ENCODE data around the gene CALCOCO1. TPM values are rescaled to one million over a fixed set of nuclear protein-coding genes. Genes with fewer than 3 reads are reported as not detected.

The CALCOCO1 gene
- total RNA-seq, 1 donor from 2014 or later, result 44.9 TPM

- no peak for DNase-seq (ENCODE audit: low read depth in 2 of 2)
These were observed 25.4 kb upstream of the CALCOCO1 start for GRCh38 chr12:53752621-53753020.

- DNase-seq (ENCODE audit: low read depth in 2 of 2), result no peak
These were observed 24.9 kb upstream of the CALCOCO1 start for GRCh38 chr12:53752192-53752601.

DNA sequence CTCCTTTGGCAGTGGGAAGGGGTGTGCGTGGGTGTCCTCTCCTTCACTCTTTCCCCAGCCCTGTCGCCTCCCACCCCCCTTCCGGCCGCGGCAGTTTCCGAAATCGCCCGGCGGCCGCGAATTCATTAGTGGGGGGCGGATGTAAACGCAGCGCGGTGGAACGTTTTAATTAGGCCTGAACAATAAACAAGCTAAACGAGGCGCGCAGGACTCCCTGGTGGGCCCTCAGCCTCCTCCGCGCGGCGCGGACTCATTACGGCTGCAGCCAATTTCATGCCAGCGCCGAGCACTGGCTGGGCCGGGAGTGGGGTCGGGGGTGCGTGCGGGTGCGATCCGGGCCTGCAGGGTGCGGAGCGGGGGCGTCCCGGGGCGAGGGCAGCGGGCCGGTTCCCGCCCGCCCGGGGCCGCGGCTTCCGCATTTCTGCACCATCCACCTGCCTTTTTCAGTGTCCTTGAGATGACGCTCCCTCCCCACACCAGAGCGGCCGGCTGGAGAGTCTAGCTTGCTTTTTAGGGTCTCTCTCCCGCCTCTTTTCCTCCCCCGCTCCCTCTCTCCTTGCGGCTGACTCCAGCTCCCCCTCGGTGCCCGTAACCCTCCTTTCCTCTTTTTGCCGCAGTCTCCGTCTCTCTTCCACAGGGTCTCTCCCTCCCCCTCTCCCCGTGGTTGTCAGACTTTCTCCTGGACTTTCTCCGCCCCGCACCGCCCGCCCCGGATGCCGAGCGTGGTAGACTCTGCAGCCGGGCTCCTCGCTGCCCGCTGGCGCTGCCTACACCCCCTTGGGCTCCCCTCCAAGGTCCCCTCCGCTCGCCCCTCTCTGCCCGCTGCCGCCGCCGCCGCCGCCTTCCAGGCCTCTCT lies 24.3 kb upstream of the CALCOCO1 start, which contains the start of gene CISTR:
CISTR (minus strand) TSS at position 644 of the 856 bp plus-strand sequence.
- no peak for DNase-seq (ENCODE audit: low read depth in 2 of 2)

DNA sequence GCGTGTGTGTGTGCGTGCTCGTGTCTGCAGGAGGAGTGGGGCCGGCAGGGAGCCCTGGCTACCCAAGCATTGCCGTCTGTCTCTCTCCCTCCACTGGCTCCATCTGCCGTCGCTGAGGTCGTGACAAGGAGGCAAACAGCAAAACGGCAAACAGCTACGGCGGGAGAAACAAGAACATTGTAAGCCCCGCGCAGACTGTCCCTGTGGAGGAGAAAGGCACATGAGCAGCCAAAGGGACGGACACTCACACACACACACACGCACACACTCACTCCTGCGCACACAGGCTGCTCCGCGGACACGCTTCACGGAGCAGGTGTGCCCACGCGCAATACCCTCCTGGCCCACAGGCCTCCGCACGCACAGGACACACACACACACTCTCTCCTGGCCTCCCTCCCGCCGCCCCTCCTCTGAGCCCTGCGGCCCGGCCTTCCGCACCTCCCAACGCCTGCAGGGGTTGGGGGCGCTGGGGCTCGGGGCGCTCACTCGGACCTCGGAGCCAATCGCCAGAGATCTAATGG lies 23.6 kb upstream of the CALCOCO1 start:
- peak in 1 of 2 donors; percentile 16 for DNase-seq (ENCODE audit: low read depth in 2 of 2)

DNA sequence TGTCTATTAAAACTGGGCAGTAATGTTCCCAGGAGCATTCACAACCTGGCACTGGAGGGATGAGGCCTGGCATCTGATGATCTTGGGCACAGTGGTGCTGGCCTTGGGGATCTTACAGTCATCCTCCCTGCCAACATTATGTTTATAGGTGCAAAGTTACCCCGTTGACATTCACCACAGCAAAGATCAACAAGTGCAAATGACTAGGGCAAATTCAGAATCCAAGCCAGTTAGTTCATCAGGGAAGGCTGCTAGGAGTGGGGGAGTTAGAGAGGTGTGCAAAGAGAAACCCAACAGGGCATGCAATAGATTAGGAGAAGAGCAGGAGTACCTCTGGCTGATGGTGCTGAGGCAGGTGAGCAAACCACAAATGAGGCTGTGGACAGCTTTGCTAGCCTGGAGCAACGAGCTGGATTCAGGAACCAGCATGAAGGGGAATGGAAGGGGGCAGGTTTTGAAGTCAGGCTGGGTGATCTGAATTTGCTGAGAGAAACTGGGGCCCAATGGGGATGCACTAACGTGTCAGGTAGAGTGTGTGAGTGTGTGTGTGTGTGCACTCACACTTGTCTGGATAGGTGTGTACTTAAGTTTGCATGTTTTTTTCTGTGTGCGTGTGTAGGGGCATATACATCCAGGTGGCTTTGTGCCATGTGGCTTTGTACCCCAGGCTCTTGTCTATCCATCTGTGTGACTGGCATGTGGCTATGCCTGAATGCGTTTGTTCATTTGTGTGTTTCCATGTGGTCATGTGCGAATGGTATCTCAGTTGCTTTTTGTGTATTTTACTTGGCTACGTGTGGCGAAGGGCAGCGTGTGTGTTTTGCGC lies 22.9 kb upstream of the CALCOCO1 start:
- DNase-seq (ENCODE audit: low read depth in 2 of 2), result no peak

GRCh38 chr12:53748072-53748840 lies 21.0 kb upstream of the CALCOCO1 start:
- DNase-seq (ENCODE audit: low read depth in 2 of 2), result no peak

GRCh38 chr12:53747095-53747494 lies 19.8 kb upstream of the CALCOCO1 start:
- no peak for DNase-seq (ENCODE audit: low read depth in 2 of 2)

GRCh38 chr12:53746592-53747092 lies 19.4 kb upstream of the CALCOCO1 start:
- DNase-seq (ENCODE audit: low read depth in 2 of 2), result peak; percentile 75 to 90

- DNase-seq (ENCODE audit: low read depth in 2 of 2), result no peak
These were observed 17.5 kb upstream of the CALCOCO1 start for GRCh38 chr12:53744751-53745150.

DNA sequence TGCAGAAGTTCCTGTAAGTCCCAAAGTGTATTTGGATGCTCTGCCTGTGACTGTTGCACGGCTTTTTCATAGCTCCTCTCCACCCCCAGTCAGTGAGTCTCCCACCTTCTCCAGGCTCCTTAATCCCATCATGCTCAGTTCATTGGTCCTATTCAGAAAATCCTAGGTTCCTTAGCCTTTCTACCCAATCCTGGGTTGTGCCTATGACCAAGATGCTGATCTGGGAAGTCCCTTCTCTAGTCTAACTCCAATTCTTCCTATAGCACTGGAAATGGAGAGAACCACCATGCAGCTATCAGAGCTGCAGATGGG lies 16.8 kb upstream of the CALCOCO1 start:
- DNase-seq (ENCODE audit: low read depth in 2 of 2), result no peak

DNA sequence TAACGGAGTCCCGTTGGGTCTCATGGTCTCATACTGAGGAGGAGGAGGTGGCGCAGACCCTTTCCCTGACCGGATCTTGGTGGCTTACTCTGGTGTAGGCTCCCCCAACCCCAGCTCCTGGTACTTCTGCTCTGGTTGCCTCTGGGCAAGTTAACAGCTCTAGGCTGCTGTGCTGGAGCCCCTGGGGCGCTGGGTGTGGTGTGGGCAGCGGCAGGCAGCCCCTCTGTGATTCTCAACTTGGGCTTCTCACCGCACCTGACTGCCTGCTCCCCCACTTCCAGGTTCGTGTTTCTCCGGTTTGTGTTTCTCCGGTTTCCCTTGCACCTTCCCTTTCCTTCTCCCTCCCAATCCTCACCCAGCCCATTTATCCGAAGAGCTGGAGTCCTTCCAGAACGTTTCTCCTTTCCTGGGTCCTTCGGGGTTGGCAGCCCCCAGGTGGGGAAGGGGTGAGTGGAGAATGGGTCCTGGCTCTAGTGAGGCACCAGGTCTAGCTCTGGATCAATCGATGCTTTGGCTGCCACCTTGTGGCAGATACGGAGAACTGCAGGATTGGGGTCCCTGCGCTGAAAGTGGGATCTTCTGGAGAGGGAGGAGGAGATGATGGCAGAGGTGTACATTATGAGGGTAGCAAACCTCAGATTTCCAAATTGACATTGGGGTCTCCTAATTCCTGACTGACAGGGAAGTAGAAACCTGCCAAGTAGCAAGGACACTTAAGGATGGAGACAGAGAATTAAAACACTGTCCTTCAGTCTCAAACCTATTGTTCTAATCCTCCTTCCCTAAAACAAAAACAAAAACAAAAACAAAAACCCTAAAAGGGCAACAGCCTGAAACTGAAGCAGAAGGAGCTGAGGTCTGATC lies 16.2 kb upstream of the CALCOCO1 start:
- DNase-seq (ENCODE audit: low read depth in 2 of 2), result peak; percentile 32 to 65

GRCh38 chr12:53740130-53740491 lies 12.9 kb upstream of the CALCOCO1 start:
- DNase-seq (ENCODE audit: low read depth in 2 of 2), result no peak

- DNase-seq (ENCODE audit: low read depth in 2 of 2), result no peak
These were observed 12.2 kb upstream of the CALCOCO1 start for GRCh38 chr12:53739214-53740129.

- DNase-seq (ENCODE audit: low read depth in 2 of 2), result no peak
These were observed 11.4 kb upstream of the CALCOCO1 start for GRCh38 chr12:53738406-53739213.

DNA sequence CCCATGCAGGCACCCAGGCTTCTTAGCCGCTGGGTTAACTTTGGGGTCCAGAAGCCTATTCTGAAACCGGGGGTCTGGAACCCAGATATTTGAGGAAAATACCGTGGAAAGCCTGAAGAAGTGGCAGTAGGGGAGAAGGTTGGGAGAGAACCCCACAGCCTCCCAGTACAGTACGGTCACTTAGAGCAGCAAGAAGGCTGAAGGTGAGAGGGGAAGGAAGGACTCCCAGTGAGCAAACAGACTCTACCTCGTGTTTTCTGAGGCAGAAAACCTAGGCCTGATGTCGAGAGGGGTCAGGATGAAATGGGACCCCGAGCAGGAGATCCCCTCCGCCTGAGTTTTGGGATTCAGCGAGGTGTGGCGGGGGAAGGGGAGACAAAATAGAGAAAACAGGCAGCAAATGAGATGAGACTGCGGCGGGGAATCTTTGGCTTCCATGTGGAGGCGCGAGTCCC lies 10.7 kb upstream of the CALCOCO1 start:
- no peak for DNase-seq (ENCODE audit: low read depth in 2 of 2)

- DNase-seq (ENCODE audit: low read depth in 2 of 2), result no peak
These were observed 10.0 kb upstream of the CALCOCO1 start for GRCh38 chr12:53737093-53737808.

DNA sequence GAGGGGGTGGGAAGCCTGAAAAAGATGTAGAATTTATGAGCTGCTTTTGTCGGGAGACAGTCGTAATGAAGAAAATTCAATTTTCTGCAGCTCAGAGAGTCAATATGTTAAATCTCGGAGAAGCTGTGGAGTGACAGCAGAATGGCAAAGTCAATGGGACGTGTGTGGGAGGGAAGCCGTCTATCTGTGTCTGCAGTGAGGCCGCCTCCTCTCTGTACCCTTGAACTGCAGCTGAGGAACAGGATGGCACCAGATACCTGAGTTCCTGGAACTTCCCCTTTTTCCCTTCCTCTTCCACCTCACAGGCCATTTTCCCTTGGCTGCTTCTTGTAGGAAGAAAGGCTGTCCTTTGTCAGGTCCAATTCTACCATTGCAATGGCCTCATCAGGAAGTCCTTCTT lies 9.3 kb upstream of the CALCOCO1 start:
- no peak for DNase-seq (ENCODE audit: low read depth in 2 of 2)

DNA sequence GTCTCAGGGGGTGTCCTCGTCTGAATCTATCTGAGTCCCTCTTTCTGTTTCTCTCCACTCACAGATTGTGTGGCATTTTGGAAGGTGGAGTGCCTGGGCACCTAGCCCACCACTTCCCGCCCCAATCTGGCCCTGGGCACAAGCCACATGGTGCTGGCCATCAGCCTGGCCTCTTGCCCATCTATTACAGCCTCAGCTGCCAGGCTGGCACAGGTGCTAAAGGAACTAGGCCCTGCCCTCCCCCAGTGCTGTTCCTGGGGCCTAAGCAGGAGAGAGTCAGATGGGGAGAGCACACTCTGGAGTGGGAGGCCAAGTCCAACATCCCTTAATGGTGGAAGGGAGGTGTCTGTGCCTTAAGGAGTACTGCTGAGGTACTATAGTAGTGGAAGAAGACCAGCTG lies 8.3 kb upstream of the CALCOCO1 start:
- DNase-seq (ENCODE audit: low read depth in 2 of 2), result no peak

Measured in dermis microvascular lymphatic vessel endothelial cell (primary cell).